ENCODE data around the gene ADAMTS17.

- TF ChIP-seq EZH2 (IDR thresholded peaks at IDR 0.05; ENCODE audit: borderline replicate concordance, low read depth, low read length, poor library complexity, severe bottlenecking) (no peak), CTCF (conservative IDR thresholded peaks at IDR 0.05; ENCODE audit: low read depth, low read length) (no peak)
Measured at GRCh38 chr15:99929266-99929665, 412.5 kb downstream of the ADAMTS17 start.
